VCaP (cell line): ENCODE results near the gene PCDHGA10.
"Not testable (repeated sequence)": the region's sequence is repeated elsewhere in the genome, so short reads cannot be mapped to it uniquely, and the experiment has no call there.

Experiments
- H3K27ac ChIP-seq: fragments of 450-650 bp; 2 replicates; pipeline ENCODE4 v1.5.1; 2017
- TF ChIP-seq, protein P1 (sequence below): fragments of 450-650 bp; conservative IDR thresholded peaks from 2 replicates; pipeline ENCODE4 v1.5.1; 2017; ENCODE audit warnings: mild to moderate bottlenecking, moderate library complexity

Gene PCDHGA10

DNA sequence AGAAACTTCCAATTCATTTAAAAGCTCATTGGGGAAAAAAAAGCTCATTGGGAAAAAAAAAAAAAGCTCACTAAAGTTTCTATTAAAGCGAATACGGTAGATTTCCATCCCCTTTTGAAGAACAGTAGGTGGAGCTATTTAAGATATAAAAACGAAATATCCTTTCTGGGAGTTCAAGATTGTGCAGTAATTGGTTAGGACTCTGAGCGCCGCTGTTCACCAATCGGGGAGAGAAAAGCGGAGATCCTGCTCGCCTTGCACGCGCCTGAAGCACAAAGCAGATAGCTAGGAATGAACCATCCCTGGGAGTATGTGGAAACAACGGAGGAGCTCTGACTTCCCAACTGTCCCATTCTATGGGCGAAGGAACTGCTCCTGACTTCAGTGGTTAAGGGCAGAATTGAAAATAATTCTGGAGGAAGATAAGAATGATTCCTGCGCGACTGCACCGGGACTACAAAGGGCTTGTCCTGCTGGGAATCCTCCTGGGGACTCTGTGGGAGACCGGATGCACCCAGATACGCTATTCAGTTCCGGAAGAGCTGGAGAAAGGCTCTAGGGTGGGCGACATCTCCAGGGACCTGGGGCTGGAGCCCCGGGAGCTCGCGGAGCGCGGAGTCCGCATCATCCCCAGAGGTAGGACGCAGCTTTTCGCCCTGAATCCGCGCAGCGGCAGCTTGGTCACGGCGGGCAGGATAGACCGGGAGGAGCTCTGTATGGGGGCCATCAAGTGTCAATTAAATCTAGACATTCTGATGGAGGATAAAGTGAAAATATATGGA is 17.7 kb downstream of the PCDHGA10 start, which contains the start of gene PCDHGA12:
Gene PCDHGA12, plus strand, starts transcription at position 176 of the 782 bp plus-strand sequence. Its CDS starts 253 bp downstream, at position 429.
- H3K27ac ChIP-seq = no peak within 1 kb of the TSS
- TF ChIP-seq, protein P1, sequence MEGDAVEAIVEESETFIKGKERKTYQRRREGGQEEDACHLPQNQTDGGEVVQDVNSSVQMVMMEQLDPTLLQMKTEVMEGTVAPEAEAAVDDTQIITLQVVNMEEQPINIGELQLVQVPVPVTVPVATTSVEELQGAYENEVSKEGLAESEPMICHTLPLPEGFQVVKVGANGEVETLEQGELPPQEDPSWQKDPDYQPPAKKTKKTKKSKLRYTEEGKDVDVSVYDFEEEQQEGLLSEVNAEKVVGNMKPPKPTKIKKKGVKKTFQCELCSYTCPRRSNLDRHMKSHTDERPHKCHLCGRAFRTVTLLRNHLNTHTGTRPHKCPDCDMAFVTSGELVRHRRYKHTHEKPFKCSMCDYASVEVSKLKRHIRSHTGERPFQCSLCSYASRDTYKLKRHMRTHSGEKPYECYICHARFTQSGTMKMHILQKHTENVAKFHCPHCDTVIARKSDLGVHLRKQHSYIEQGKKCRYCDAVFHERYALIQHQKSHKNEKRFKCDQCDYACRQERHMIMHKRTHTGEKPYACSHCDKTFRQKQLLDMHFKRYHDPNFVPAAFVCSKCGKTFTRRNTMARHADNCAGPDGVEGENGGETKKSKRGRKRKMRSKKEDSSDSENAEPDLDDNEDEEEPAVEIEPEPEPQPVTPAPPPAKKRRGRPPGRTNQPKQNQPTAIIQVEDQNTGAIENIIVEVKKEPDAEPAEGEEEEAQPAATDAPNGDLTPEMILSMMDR = no peak

DNA sequence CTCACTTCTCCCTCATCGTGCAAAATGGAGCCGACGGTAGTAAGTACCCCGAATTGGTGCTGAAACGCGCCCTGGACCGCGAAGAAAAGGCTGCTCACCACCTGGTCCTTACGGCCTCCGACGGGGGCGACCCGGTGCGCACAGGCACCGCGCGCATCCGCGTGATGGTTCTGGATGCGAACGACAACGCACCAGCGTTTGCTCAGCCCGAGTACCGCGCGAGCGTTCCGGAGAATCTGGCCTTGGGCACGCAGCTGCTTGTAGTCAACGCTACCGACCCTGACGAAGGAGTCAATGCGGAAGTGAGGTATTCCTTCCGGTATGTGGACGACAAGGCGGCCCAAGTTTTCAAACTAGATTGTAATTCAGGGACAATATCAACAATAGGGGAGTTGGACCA is 18.5 kb downstream of the PCDHGA10 start:
- no peak overlapping the region for H3K27ac ChIP-seq
- TF ChIP-seq, protein P1 = no peak

DNA sequence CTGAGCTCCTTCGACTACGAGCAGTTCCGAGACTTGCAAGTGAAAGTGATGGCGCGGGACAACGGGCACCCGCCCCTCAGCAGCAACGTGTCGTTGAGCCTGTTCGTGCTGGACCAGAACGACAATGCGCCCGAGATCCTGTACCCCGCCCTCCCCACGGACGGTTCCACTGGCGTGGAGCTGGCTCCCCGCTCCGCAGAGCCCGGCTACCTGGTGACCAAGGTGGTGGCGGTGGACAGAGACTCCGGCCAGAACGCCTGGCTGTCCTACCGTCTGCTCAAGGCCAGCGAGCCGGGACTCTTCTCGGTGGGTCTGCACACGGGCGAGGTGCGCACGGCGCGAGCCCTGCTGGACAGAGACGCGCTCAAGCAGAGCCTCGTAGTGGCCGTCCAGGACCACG is 19.5 kb downstream of the PCDHGA10 start:
- H3K27ac ChIP-seq = not testable (repeated sequence)

DNA sequence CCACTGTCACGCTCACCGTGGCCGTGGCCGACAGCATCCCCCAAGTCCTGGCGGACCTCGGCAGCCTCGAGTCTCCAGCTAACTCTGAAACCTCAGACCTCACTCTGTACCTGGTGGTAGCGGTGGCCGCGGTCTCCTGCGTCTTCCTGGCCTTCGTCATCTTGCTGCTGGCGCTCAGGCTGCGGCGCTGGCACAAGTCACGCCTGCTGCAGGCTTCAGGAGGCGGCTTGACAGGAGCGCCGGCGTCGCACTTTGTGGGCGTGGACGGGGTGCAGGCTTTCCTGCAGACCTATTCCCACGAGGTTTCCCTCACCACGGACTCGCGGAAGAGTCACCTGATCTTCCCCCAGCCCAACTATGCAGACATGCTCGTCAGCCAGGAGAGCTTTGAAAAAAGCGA is 19.9 kb downstream of the PCDHGA10 start:
- not testable (repeated sequence) for H3K27ac ChIP-seq

DNA sequence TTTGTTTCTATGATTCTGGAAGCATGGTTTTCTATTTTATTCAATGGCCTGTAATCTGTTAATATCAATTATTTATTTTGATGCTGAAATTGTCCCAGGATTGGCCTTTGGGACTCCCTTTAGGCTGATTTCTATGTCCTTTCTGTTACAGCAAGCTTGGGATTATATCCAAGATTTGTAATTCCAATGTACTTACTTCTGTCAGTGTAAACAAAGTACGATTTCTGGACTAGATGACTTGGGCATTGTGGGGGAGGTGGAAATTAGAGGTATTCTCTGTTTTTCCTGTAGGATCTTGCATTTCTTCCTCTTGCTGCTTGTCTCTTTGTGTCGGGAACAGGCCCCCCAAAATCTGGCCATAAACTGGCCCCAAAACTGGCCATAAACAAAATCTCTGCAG is 21.2 kb downstream of the PCDHGA10 start:
- H3K27ac ChIP-seq = no peak overlapping the region
- TF ChIP-seq, protein P1 = no peak

DNA sequence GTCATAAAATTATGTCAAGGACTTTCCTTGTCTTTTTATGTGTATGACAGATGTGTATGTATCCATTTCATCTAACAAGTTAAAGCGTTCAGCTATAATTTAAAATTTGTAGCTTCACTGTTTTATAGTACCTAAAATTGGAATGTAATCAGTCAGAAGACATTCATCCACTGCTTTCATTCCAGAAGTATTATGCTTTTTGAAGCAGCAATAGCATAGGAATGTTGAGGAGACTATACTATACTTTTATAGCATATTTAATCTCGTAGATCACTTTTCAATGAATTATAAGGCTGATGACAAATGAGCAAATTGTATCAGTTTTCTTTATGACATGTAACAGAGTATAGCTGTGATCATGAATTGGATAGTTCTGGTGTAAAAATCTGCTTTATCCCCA is 24.4 kb downstream of the PCDHGA10 start:
- no peak overlapping the region for H3K27ac ChIP-seq
- TF ChIP-seq, protein P1 = no peak

DNA sequence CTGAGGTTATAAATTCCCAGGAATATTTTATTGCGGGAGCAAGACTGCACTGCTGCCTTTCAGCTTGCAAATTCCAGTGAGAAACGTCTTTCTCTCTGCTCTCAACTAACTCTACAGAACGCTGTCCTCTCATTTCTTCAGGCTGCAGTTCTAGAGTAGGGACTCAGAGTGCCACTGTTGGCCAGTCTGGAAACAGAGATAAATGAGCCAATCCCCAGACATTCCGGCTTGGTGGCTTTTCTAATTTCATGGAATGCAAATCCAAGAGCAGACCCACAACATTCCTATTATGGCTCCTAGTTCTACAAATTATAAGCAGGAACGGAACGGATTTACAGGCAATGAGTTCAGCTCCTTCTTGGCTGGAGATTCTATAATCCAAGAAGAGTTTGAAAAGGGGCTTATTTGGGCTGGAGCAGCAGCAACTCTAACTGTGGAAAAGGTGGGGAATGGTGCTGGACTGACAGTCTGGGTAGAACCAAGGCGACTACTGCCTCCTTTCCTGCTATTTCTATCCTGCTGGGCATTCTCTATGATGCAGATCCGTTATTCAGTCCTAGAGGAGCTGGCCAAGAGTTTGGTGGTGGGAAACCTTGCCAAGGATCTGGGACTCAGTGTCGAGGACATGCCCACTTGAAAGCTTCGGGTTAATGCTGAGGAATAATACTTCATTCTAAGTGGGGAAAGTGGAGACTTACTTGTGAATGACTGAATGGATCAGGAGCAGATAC is 26.8 kb downstream of the PCDHGA10 start:
- TF ChIP-seq, protein P1 = no peak
- H3K27ac ChIP-seq = no peak overlapping the region

DNA sequence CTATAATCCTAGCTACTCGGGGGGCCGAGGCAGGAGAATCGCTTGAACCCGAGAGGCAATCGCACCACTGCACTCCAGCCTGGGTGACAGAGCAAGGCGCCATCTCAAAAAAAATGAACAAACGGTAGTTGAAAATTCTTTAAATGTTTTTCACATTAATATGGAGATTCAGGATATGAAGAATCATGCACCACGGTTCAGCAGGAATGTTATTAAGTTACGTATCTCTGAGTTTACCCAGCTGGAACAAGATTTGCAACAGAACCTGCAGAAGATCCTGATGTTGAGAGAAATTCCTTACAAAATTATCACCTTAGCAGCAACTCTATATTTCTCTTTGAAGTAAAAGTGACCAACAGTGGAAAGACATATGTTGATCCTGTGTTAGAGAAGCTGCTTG is 27.6 kb downstream of the PCDHGA10 start:
- no peak overlapping the region for H3K27ac ChIP-seq
- TF ChIP-seq, protein P1 = no peak
